ENCODE data around the gene F7.

The F7 gene

DNA sequence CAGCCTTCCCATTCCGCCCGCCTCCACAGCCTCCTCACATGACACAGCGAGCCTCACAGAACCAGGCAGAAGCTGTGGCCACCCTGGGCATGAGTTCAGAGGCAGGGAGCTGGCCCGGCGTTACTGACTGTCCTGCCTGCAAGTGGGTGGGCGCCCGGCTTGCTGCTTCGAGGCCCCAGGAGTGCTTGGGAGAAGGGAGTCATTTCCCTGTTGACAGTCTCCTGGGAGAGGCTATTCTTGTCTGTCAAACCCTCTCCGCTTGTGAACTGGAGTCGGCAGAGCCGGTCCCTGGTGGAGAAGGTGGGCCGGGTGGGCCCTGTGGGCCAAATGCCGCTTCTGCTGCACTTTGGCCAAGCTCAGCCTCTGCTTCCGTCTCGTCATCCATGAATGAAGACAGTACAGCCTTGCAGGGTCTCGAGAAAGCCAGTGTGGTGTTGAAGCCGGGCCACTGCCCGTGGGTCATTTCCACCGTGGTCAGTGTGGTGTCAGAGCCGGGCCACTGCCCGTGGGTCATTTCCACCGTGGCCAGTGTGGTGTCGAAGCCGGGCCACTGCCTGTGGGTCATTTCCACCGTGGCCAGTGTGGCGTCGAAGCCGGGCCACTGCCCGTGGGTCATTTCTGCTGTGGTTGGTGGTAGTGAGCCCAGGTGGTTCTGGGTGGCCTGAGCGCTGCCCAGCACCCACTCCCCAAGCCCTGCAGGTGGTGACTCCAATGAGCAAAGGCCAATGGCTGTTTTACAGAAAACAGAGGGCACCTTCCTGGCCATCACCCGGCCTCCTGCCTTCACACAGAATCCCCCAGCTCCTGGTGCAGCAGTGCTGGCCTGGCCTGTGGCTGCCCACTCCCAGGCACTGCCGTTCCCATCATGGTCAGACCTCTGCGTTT, 13.5 kb upstream of the F7 start:
- TF ChIP-seq, protein P1, sequence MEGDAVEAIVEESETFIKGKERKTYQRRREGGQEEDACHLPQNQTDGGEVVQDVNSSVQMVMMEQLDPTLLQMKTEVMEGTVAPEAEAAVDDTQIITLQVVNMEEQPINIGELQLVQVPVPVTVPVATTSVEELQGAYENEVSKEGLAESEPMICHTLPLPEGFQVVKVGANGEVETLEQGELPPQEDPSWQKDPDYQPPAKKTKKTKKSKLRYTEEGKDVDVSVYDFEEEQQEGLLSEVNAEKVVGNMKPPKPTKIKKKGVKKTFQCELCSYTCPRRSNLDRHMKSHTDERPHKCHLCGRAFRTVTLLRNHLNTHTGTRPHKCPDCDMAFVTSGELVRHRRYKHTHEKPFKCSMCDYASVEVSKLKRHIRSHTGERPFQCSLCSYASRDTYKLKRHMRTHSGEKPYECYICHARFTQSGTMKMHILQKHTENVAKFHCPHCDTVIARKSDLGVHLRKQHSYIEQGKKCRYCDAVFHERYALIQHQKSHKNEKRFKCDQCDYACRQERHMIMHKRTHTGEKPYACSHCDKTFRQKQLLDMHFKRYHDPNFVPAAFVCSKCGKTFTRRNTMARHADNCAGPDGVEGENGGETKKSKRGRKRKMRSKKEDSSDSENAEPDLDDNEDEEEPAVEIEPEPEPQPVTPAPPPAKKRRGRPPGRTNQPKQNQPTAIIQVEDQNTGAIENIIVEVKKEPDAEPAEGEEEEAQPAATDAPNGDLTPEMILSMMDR (IDR thresholded peaks at IDR 0.05; ENCODE audit: insufficient read depth, low read depth, low read length, missing control alignments): no peak
- DNase-seq (ENCODE audit: low read depth): no peak

DNA sequence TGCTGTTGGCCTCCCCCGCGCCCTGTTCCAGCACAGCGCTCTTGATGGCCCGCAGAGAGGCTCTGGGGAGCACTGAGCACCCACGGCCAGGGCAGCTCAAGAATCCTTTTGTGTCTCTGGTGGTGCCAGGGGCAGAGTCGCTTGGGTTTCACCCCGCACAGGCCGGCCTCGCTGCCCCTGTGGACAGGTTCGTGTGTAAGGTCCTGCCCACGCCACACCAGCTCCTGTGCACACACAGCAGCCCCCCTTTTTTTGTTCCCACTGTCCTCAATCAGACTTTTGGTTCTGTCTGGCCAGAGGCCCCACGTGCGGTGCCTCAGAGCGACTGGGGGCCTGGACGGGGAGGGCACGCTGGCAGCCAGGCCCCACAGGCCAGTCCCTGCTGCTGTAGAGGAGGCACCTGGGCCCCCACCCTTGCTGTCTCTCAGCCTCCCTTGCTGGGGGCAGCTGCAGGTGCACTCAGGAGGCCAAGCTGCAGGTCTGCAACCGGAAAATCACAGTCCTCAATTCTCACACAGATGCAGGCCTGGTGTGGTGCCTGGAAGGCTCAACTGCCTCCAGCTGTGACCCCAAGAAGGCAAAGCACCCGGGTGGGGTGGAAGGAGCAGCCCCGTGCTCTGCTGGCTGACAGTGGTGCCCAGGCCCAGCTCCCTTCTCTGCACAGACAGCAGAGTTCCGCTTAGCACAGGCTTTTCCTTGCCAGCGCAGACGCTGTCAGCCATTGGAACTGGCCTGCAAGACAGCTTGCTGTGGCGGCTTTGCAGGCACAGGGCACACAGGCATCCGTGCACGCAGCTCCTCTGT, 12.6 kb upstream of the F7 start:
- TF ChIP-seq, protein P1 (IDR thresholded peaks at IDR 0.05; ENCODE audit: insufficient read depth, low read depth, low read length, missing control alignments): no peak
- DNase-seq (ENCODE audit: low read depth): no peak
- no peak overlapping the region for H3K4me3 ChIP-seq (ENCODE audit: low read depth, low read length)

More for the DNA sequence above, 13.5 kb upstream of the F7 start:
- no peak overlapping the region for H3K4me3 ChIP-seq (ENCODE audit: low read depth, low read length)

DNA sequence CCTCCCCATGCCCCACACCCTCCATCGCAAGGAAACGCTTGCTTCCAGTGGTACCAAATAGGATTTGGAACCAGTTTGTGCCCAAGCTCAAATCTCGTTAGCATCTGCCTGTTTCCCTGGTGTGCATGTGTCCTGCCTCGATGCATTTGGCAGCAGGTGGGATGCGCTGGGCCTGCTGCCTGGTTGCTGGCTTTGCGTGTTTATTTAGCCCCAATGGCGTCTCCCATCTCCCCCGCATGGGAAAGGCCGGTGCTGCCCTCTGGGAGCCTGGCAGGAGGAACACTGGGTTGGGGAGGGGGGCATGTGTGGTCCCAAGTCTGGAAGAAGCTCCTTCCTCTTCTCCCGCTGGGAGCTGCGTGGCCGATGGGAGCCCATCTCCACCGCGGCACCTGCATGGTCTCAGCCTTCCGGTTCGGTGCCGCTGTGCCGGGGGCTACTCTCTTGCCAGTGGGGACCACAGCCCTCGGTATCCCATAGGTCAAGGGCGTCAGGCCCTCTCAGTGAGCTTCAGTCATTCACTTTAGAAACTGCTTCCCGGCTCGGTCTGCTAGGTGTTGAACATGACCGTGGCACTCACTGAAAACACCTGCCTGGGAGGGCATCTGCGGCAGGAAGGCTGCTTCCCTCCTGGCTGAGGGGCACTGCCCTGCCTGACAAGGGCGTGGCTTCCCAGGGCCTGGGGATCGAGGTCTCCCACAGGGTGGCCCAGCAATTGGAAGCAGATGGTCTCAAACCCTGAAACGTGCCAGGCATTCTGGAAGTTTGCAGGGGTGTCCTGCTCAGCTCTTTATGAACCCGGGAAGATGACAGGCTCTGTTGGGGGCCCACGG, 11.8 kb upstream of the F7 start:
- DNase-seq (ENCODE audit: low read depth): no peak
- TF ChIP-seq, protein P1 (IDR thresholded peaks at IDR 0.05; ENCODE audit: insufficient read depth, low read depth, low read length, missing control alignments): no peak
- no peak overlapping the region for H3K4me3 ChIP-seq (ENCODE audit: low read depth, low read length)

DNA sequence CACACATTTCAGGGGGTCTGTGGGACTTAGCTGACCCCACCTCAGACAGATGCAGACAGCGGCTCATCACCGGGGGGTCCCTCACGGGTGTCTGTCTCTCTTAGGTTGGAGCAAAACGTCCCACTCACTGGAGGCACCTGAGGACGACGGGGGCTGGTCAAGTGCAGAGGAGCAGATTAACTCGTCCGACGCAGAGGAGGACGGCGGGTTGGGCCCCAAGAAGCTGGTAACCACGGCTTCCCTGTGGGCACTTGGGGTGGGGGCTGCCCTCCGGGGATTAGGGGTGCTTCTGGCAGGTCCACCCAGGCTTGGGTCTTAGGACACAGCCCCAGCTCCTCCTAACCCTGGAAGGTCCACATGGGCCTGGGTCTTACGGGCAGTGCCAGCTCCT, 11.2 kb upstream of the F7 start:
- no peak overlapping the region for H3K4me3 ChIP-seq (ENCODE audit: low read depth, low read length)
- no peak for DNase-seq (ENCODE audit: low read depth)
- TF ChIP-seq, protein P1 (IDR thresholded peaks at IDR 0.05; ENCODE audit: insufficient read depth, low read depth, low read length, missing control alignments): no peak

DNA sequence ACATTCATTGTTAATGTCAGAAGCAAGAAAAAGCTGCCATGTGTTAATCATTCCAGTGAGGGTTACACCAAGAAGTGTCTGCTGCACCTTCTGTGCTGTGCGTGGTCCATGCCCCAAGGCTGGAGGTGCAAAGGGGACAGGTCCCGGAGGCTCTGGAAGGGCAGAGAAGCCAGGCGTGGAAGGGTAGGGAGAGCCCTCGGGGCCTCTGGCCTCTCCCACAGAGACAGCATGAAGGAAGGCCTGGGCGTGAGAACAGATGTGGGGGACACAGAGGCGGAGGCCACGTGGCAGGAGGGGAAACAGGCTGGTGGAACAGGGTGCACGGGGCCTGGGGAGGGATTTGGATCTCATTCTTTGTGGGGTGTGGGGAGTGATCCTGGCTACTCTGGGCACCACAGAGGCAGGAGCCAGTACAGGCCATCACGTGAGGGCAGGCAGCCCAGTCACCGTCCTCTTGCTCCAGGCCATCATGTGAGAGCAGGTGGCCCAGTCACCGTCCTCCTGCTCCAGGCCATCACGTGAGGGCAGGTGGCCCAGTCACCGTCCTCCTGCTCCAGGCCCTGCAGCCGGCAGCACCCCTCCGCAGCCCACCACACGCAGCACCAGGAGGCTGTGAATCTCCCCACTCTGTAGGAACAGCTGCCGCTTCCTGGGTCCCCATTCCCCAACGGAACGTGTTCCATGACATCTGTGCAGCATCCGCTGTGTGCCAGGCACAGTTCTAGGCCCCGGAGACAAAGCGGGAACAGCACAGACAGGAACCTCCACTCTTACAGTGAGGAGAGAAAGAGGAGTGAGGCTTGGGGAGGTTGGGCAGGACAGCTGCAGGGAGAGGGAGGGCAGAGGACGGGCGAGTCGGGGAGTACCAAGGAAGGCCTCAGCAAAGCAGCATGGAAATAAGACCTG, 10.2 kb upstream of the F7 start:
- H3K4me3 ChIP-seq (ENCODE audit: low read depth, low read length): no peak overlapping the region
- TF ChIP-seq, protein P1 (IDR thresholded peaks at IDR 0.05; ENCODE audit: insufficient read depth, low read depth, low read length, missing control alignments): no peak
- DNase-seq (ENCODE audit: low read depth): no peak

All from GM12865 (cell line).